Measurements from ENCODE around the gene MMP17. TPM values are rescaled to one million over a fixed set of nuclear protein-coding genes. Genes with fewer than 3 reads are reported as not detected.

Gene MMP17
- polyA plus RNA-seq, 1 donor from 2014 or later = 79.0 TPM

DNA sequence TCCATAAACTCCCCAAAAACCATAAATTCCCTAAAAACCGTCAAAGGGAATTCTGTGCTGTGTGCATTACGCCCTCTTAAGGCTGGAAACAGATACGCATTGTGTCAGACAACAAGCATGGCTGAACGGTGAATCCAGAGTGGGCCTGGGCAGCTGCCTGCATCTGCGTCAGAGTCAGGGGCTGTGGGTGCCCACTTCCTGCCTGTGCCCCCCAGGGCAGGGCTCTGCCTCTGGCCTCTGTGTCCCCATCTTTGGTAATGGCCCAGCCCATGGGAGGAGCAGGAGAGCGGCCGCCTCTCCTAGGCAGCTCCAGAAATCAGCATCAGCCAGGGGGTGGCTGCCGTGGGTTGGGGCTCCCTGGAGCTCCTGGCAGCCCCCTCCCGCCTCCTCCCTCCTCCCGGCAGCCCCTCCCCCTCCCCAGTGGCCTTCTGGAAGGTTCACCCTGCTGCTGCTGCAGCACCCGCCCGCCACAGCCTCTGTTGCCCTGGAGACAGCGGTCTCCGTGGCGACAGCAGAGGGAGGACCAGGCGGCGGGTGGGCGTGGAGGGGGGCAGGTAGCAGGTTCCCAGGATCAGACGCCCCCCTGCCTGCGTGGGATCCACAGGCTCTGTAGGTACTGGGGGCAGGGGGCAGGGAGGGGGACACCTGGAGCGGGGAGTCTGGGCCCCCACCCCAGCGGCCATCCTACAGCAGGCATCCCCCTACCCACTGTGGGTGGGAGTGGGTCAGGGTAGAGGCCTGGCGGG, 5.9 kb downstream of the MMP17 start:
- peaks cover 3% of the 10 kb centered on the region for H3F3A ChIP-seq (ENCODE audit: insufficient read depth, low read length, poor library complexity, severe bottlenecking)
- H3K9me2 ChIP-seq (ENCODE audit: insufficient read depth, low read length) = no peaks in the 10 kb centered on the region
- H4K20me1 ChIP-seq (ENCODE audit: insufficient read depth) = no peaks in the 10 kb centered on the region
- peak overlapping the region; percentile 73 for H3K9ac ChIP-seq (ENCODE audit: low read length)
- H3K79me2 ChIP-seq (replicated peaks; ENCODE audit: insufficient read depth, low read length) = peaks cover 17% of the 10 kb centered on the region
- H3K9me3 ChIP-seq (ENCODE audit: low read length) = no peaks in the 10 kb centered on the region
- H3K27ac ChIP-seq (ENCODE audit: low read length) = peak overlapping the region; percentile 81
- no peak for TF ChIP-seq EZH2 (IDR thresholded peaks at IDR 0.05; ENCODE audit: borderline replicate concordance, insufficient read depth, low read length, poor library complexity, severe bottlenecking)
- peak; percentile 68 for TF ChIP-seq RAD21 (conservative IDR thresholded peaks at IDR 0.05)
- TF ChIP-seq MXI1 (conservative IDR thresholded peaks at IDR 0.05; ENCODE audit: poor library complexity, severe bottlenecking) = peak; percentile 68
- TF ChIP-seq, protein P1, sequence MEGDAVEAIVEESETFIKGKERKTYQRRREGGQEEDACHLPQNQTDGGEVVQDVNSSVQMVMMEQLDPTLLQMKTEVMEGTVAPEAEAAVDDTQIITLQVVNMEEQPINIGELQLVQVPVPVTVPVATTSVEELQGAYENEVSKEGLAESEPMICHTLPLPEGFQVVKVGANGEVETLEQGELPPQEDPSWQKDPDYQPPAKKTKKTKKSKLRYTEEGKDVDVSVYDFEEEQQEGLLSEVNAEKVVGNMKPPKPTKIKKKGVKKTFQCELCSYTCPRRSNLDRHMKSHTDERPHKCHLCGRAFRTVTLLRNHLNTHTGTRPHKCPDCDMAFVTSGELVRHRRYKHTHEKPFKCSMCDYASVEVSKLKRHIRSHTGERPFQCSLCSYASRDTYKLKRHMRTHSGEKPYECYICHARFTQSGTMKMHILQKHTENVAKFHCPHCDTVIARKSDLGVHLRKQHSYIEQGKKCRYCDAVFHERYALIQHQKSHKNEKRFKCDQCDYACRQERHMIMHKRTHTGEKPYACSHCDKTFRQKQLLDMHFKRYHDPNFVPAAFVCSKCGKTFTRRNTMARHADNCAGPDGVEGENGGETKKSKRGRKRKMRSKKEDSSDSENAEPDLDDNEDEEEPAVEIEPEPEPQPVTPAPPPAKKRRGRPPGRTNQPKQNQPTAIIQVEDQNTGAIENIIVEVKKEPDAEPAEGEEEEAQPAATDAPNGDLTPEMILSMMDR (IDR thresholded peaks at IDR 0.05; ENCODE audit: poor library complexity, severe bottlenecking) = peak; percentile 82
- TF ChIP-seq EP300 (conservative IDR thresholded peaks at IDR 0.05; ENCODE audit: poor library complexity, severe bottlenecking) = no peak
- TF ChIP-seq, protein P2, sequence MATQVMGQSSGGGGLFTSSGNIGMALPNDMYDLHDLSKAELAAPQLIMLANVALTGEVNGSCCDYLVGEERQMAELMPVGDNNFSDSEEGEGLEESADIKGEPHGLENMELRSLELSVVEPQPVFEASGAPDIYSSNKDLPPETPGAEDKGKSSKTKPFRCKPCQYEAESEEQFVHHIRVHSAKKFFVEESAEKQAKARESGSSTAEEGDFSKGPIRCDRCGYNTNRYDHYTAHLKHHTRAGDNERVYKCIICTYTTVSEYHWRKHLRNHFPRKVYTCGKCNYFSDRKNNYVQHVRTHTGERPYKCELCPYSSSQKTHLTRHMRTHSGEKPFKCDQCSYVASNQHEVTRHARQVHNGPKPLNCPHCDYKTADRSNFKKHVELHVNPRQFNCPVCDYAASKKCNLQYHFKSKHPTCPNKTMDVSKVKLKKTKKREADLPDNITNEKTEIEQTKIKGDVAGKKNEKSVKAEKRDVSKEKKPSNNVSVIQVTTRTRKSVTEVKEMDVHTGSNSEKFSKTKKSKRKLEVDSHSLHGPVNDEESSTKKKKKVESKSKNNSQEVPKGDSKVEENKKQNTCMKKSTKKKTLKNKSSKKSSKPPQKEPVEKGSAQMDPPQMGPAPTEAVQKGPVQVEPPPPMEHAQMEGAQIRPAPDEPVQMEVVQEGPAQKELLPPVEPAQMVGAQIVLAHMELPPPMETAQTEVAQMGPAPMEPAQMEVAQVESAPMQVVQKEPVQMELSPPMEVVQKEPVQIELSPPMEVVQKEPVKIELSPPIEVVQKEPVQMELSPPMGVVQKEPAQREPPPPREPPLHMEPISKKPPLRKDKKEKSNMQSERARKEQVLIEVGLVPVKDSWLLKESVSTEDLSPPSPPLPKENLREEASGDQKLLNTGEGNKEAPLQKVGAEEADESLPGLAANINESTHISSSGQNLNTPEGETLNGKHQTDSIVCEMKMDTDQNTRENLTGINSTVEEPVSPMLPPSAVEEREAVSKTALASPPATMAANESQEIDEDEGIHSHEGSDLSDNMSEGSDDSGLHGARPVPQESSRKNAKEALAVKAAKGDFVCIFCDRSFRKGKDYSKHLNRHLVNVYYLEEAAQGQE (IDR thresholded peaks at IDR 0.05; ENCODE audit: borderline replicate concordance) = peak; percentile 27
- TF ChIP-seq POLR2AphosphoS5 (IDR thresholded peaks at IDR 0.05) = peak; percentile 25
- TF ChIP-seq TAF1 (IDR thresholded peaks at IDR 0.05; ENCODE audit: low read depth) = no peak
- TF ChIP-seq SMC3 (conservative IDR thresholded peaks at IDR 0.05; ENCODE audit: poor library complexity) = peak; percentile 60
- no peak overlapping the region for H2AFZ ChIP-seq (ENCODE audit: low read depth, low read length)
- H3K36me3 ChIP-seq (ENCODE audit: insufficient read depth, low read length) = no peaks in the 10 kb centered on the region
- peak overlapping the region; percentile 48 for H3K4me2 ChIP-seq (ENCODE audit: low read length)
- peak overlapping the region; percentile 65 for H3K4me3 ChIP-seq (ENCODE audit: low read length)
- H3K27me3 ChIP-seq (ENCODE audit: insufficient read depth, low read depth, low read length) = no peaks in the 10 kb centered on the region

DNA sequence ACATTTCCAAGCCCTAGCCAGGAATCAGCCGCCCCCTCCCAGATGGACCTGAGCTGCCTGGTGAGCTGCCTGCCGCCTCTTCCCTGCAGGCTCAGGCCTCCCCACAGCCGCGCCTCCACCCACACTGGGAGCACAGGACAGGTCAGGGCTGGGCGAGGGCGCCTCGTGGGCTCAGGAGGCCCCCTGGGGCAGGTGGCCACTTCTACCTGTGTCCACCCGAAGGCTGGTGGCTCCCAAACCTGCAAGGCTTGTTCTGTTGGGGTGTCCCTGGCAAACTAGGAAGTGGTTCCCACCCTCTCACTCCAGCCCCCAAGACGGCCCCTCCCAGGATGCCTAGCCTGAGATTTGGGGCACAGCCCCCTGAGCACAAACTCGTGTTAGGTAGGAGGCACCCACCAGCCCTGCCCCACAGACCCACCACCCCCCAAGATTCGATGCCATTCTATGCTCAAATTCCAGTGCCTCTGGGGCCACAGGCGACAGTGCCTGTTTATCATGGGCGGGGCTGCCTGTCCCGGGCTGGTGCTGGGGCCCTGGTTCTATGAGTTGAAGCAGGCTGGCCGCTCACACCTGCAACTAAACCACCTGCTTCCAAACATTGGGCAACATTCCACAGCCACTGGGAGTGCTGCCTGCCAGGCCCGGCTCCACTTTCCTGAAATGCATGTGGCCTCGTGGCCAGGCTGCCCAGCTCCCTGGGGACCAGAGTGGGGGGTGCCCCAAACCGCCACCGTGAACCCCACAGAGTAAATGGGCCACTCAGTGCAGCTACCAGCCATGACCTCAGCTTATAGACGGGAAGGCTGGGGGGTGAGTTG, 6.8 kb downstream of the MMP17 start:
- peak overlapping the region; percentile 73 for H3K9ac ChIP-seq (ENCODE audit: low read length)
- TF ChIP-seq, protein P2 (IDR thresholded peaks at IDR 0.05; ENCODE audit: borderline replicate concordance) = no peak
- TF ChIP-seq RAD21 (conservative IDR thresholded peaks at IDR 0.05) (no peak), EP300 (conservative IDR thresholded peaks at IDR 0.05; ENCODE audit: poor library complexity, severe bottlenecking) (no peak), SMC3 (conservative IDR thresholded peaks at IDR 0.05; ENCODE audit: poor library complexity) (no peak), MXI1 (conservative IDR thresholded peaks at IDR 0.05; ENCODE audit: poor library complexity, severe bottlenecking) (no peak), POLR2AphosphoS5 (IDR thresholded peaks at IDR 0.05) (no peak), EZH2 (IDR thresholded peaks at IDR 0.05; ENCODE audit: borderline replicate concordance, insufficient read depth, low read length, poor library complexity, severe bottlenecking) (no peak), TAF1 (IDR thresholded peaks at IDR 0.05; ENCODE audit: low read depth) (no peak)
- TF ChIP-seq, protein P1 (IDR thresholded peaks at IDR 0.05; ENCODE audit: poor library complexity, severe bottlenecking) = no peak
- peak overlapping the region; percentile 48 for H3K4me2 ChIP-seq (ENCODE audit: low read length)
- peaks cover 14% of the 10 kb centered on the region for H3K79me2 ChIP-seq (replicated peaks; ENCODE audit: insufficient read depth, low read length)
- H3K4me3 ChIP-seq (ENCODE audit: low read length) = peak overlapping the region; percentile 65
- peaks cover 3% of the 10 kb centered on the region for H3F3A ChIP-seq (ENCODE audit: insufficient read depth, low read length, poor library complexity, severe bottlenecking)
- no peaks in the 10 kb centered on the region for H3K27me3 ChIP-seq (ENCODE audit: insufficient read depth, low read depth, low read length)
- no peak overlapping the region for H2AFZ ChIP-seq (ENCODE audit: low read depth, low read length)
- H3K9me2 ChIP-seq (ENCODE audit: insufficient read depth, low read length) = no peaks in the 10 kb centered on the region
- H3K27ac ChIP-seq (ENCODE audit: low read length) = peak overlapping the region; percentile 81
- no peaks in the 10 kb centered on the region for H4K20me1 ChIP-seq (ENCODE audit: insufficient read depth)
- H3K36me3 ChIP-seq (ENCODE audit: insufficient read depth, low read length) = no peaks in the 10 kb centered on the region
- no peaks in the 10 kb centered on the region for H3K9me3 ChIP-seq (ENCODE audit: low read length)

Measured in neural cell (in vitro differentiated cells).